GM21423 (cell line): ENCODE measurements around the gene SLC29A1.
A peak's percentile ranks its signal among the peaks of the same experiment; 100 is the strongest.

ENCODE experiments used
- ATAC-seq: cut with Tn5 transposase; IDR thresholded peaks from one replicate; pipeline ENCODE4 v1.9.1; 2021; ENCODE audit warnings: mild to moderate bottlenecking, moderate library complexity; ENCODE audit not compliant: unreplicated experiment

The SLC29A1 gene

GRCh38 chr6:44234101-44235025 lies 11.0 kb downstream of the SLC29A1 start:
- no peak for ATAC-seq

- ATAC-seq, result no peak
Measured at GRCh38 chr6:44235269-44235668, 11.9 kb downstream of the SLC29A1 start.

- no peak for ATAC-seq
Measured at GRCh38 chr6:44235891-44236516, 12.6 kb downstream of the SLC29A1 start.

DNA sequence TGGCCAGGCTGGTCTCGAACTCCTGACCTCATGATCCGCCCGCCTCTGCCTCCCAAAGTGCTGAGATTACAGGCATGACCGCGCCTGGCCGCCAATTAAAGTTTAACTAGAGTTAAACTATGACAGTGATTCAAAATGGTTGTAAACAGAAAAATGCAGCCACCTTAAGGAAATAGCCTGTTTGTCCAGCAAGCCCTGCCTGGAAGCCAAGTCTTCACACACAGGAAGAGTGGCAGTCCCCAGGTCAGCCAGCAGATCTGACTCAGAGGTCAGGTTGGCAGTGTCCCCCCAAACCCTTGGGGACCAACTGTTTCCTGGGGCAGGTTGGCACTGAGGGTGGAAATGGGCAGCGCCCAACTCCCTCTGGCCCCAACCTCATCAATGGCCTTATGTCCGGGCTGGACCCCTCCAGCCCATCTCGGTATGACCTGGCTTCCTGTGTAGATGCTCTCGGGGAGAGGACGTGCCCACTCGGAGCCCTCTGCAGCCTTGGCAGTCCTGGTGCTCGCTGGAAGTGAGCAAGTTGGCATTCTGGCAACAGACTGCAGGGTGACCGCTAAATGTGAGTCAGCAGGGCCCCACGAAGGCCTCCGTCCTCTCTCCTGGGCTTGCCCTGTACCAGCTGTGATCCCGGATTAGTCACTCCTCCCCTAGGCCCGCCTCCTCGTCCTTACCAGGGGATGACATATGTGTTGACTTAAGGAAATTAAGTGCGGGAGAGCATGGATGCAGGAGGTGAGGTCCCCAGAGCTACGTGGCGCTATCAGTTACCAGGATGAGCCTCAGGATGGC lies 13.8 kb downstream of the SLC29A1 start:
- peak; percentile 53 for ATAC-seq

GRCh38 chr6:44237813-44238433 lies 14.5 kb downstream of the SLC29A1 start:
- ATAC-seq, result peak; percentile 82

- ATAC-seq, result no peak
Measured at GRCh38 chr6:44238687-44239350, 15.4 kb downstream of the SLC29A1 start.

DNA sequence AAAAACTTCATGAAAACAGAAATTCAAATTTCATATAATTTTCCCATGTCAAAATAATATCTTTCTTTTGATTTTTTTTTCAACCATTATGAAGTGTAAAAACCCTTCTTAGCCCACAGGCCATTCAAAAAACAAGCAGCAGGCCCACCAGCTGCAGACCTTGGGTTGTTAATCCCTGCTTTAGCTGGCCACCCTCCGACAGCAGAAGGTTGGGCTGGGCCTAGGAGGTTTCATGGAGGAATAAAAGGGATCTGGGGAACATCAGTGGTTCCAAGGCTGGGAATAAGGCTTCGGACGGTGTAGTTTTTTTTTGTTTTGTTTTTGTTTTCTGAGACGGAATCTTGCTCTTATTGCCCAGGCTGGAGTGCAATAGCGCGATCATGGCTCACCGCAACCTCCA lies 19.9 kb downstream of the SLC29A1 start:
- ATAC-seq, result no peak

- no peak for ATAC-seq
Measured at GRCh38 chr6:44245391-44245911, 22.1 kb downstream of the SLC29A1 start.

- peak; percentile 43 for ATAC-seq
Measured at GRCh38 chr6:44245912-44246662, 22.7 kb downstream of the SLC29A1 start.

DNA sequence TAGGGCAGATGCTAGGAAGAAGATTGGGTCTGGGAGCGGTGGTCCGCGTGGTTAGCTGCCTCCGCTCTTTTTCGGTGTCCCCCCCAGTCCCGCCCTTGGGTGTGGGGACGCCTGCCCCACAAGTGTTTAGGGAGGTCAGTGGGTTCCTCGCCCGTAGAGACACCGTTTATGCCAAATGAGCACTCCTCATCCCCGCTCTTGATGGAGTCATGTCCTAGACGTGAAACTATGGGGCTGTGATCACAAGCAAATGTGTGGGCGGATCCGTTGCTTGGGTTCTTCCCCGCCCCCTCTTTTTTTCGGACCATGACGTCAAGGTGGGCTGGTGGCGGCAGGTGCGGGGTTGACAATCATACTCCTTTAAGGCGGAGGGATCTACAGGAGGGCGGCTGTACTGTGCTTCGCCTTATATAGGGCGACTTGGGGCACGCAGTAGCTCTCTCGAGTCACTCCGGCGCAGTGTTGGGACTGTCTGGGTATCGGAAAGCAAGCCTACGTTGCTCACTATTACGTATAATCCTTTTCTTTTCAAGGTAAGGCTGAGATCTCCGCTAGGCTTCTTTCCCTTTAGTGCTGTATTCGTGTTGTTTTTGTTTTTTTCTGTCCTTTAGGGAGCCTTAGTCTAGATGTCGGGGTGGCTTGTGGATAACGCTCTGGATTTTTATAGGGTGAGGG lies 23.4 kb downstream of the SLC29A1 start, which contains the start of gene HSP90AB1:
Gene HSP90AB1 (plus strand): TSS at position 439 of the 675 bp plus-strand sequence. CDS start 1,529 bp downstream, outside the sequence.
- peak; percentile 70 for ATAC-seq

- ATAC-seq, result peak; percentile 34
Measured at GRCh38 chr6:44247338-44248302, 24.2 kb downstream of the SLC29A1 start.

- ATAC-seq, result no peak
Measured at GRCh38 chr6:44248579-44248978, 25.2 kb downstream of the SLC29A1 start.

DNA sequence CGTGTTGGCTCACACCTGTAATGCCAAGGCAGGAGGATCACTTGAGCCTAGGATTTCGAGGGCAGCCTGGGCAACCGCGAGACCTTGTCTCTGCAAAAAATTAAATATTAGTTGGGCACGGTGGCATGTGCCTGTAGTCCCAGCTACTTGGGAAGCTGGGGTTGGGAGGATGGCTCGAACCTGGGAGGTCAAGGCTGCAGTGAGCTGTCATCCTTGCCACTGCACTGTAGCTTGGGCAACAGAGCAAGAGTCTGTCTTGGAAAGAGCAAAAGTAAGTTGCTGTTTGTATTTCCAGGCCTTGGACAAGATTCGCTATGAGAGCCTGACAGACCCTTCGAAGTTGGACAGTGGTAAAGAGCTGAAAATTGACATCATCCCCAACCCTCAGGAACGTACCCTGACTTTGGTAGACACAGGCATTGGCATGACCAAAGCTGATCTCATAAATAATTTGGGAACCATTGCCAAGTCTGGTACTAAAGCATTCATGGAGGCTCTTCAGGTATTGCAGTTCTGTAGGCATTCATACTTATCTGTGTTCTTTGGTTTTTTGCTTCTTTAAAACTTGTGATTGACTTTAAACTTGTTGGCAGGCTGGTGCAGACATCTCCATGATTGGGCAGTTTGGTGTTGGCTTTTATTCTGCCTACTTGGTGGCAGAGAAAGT lies 25.8 kb downstream of the SLC29A1 start:
- ATAC-seq, result no peak

DNA sequence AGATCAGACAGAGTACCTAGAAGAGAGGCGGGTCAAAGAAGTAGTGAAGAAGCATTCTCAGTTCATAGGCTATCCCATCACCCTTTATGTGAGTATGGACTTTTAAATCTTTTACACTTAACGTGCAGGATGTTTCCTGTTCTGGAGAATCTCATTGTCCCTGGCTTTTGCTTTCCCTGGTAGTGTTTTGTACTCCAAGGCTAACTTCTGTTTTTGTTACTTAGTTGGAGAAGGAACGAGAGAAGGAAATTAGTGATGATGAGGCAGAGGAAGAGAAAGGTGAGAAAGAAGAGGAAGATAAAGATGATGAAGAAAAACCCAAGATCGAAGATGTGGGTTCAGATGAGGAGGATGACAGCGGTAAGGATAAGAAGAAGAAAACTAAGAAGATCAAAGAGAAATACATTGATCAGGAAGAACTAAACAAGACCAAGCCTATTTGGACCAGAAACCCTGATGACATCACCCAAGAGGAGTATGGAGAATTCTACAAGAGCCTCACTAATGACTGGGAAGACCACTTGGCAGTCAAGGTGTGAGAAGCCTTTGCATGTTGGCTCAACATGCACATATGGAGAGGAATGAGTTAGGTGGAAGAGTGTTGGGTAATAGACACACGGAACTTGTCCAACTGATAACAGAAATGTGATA lies 26.8 kb downstream of the SLC29A1 start:
- no peak for ATAC-seq

GRCh38 chr6:44250718-44251123 lies 27.3 kb downstream of the SLC29A1 start:
- no peak for ATAC-seq
